SK-N-SH (cell line): ENCODE results near the gene EVC. TPM values are rescaled to one million over a fixed set of nuclear protein-coding genes. Genes with fewer than 3 reads are reported as not detected.
"Not testable (repeated sequence)": the region's sequence is repeated elsewhere in the genome, so short reads cannot be mapped to it uniquely, and the experiment has no call there.

Experiments used
- CTCF ChIA-PET: fragments of 300-600, 350-600 bp; formaldehyde crosslinking; extraction: SDS; loops from one replicate; lab custom pipeline; 2021; lab: Yijun Ruan, JAX
- POLR2A ChIA-PET: fragments of 350-600 bp; sonication (Branson Sonifier 250); formaldehyde crosslinking; extraction: SDS; loops from one replicate; lab custom pipeline; 2020; ENCODE audit warnings: antibody characterized with exemption, inconsistent platforms; lab: Yijun Ruan, JAX
- DNase-seq: peaks from one replicate; pipeline ENCODE4 v3.0.0; 2012
- H2AFZ ChIP-seq: fragments of 200-600 bp; sonication (generic); 2 replicates; pipeline ENCODE4 v1.8.1; 2016; ENCODE audit warnings: antibody characterized with exemption, mild to moderate bottlenecking, low read depth
- H3F3A ChIP-seq: fragments of 200-600 bp; sonication (generic); replicated peaks from 2 replicates; pipeline ENCODE3; 2016; ENCODE audit warnings: antibody characterized with exemption, mild to moderate bottlenecking; ENCODE audit not compliant: insufficient read depth
- H3K27ac ChIP-seq, 2 experiments: fragments of 200-500 bp in 1 of 2; fragments of 200-600 bp in 1 of 2; sonication (Bioruptor generic) in 1 of 2; sonication (generic), shearing (Covaris generic) in 1 of 2; 2 replicates each; pipeline versions ENCODE4 v1.5.1 to v1.6.1; 2014 to 2016; ENCODE audit warnings: low read depth in 2 of 2, inconsistent platforms in 1 of 2, low read length in 1 of 2, mild to moderate bottlenecking in 1 of 2, mixed read lengths in 1 of 2
- H3K27me3 ChIP-seq: fragments of 200-600 bp; sonication (generic), shearing (Covaris generic); 2 replicates; pipeline ENCODE4 v1.6.1; 2016; ENCODE audit warnings: mixed run types; ENCODE audit not compliant: insufficient read depth
- H3K36me3 ChIP-seq, 2 experiments: fragments of 200-500 bp in 1 of 2; fragments of 200-600 bp in 1 of 2; sonication (Bioruptor generic) in 1 of 2; sonication (generic) in 1 of 2; replicated peaks in 1 of 2; 2 replicates each; pipeline versions ENCODE3 to v1.5.1; 2014 to 2016; ENCODE audit warnings: low read length in 1 of 2, mild to moderate bottlenecking in 1 of 2; ENCODE audit not compliant: insufficient read depth in 2 of 2, control insufficient read depth in 1 of 2
- H3K4me1 ChIP-seq, 2 experiments: fragments of 200-500 bp in 1 of 2; fragments of 200-600 bp in 1 of 2; sonication (Bioruptor generic) in 1 of 2; sonication (generic), shearing (Covaris generic) in 1 of 2; 2 replicates each; pipeline versions ENCODE4 v1.5.1 to v1.6.1; 2014 to 2016; ENCODE audit warnings: low read depth in 1 of 2, low read length in 1 of 2, mixed run types in 1 of 2; ENCODE audit not compliant: insufficient read depth in 2 of 2, control insufficient read depth in 1 of 2
- H3K4me2 ChIP-seq: fragments of 200-600 bp; sonication (generic), shearing (Covaris generic); 2 replicates; pipeline ENCODE4 v1.6.1; 2017; ENCODE audit warnings: mixed run types
- H3K4me3 ChIP-seq, 2 experiments: fragments of 200-500 bp in 1 of 2; fragments of 200-600 bp in 1 of 2; sonication (Bioruptor generic) in 1 of 2; sonication (generic), shearing (Covaris generic) in 1 of 2; 2 replicates each; pipeline versions ENCODE4 v1.5.1 to v1.8.1; 2014 to 2016; ENCODE audit warnings: low read depth in 2 of 2, inconsistent platforms in 1 of 2, low read length in 1 of 2, mild to moderate bottlenecking in 1 of 2, mixed read lengths in 1 of 2, moderate library complexity in 1 of 2
- H3K79me2 ChIP-seq: fragments of 200-600 bp; sonication (generic); 2 replicates; pipeline ENCODE4 v1.8.1; 2017; ENCODE audit warnings: mild to moderate bottlenecking; ENCODE audit not compliant: insufficient read depth
- H3K9ac ChIP-seq: fragments of 200-600 bp; sonication (generic); 2 replicates; pipeline ENCODE4 v1.6.1; 2017; ENCODE audit warnings: mixed run types
- H3K9me2 ChIP-seq: fragments of 200-600 bp; sonication (generic); 2 replicates; pipeline ENCODE4 v1.6.1; 2017; ENCODE audit warnings: mixed run types
- H3K9me3 ChIP-seq: fragments of 200-600 bp; sonication (generic); 2 replicates; pipeline ENCODE4 v1.6.1; 2017; ENCODE audit warnings: mixed run types, mild to moderate bottlenecking, moderate library complexity
- H4K20me1 ChIP-seq: fragments of 200-600 bp; sonication (generic); 2 replicates; pipeline ENCODE4 v1.6.1; 2017; ENCODE audit warnings: mild to moderate bottlenecking, mixed run types; ENCODE audit not compliant: insufficient read depth
- ELF1 ChIP-seq: IDR thresholded peaks from 2 replicates; pipeline ENCODE4 v1.4.0; 2012
- FOSL2 ChIP-seq: IDR thresholded peaks from 2 replicates; pipeline ENCODE4 v1.4.0; 2012; ENCODE audit warnings: low read depth, mild to moderate bottlenecking, moderate library complexity, borderline replicate concordance
- FOXJ3 ChIP-seq: sonication (generic); formaldehyde crosslinking; IDR thresholded peaks from 2 replicates; pipeline ENCODE4 v1.5.1; 2020; ENCODE audit warnings: mild to moderate bottlenecking, missing genetic modification reagents
- NFIC ChIP-seq: IDR thresholded peaks from 2 replicates; pipeline ENCODE4 v1.4.0; 2012; ENCODE audit warnings: borderline replicate concordance
- SMC3 ChIP-seq: IDR thresholded peaks from 2 replicates; pipeline ENCODE4 v1.6.1; 2012; ENCODE audit warnings: low read depth, low read length, improper control_type of control experiment
- TAF1 ChIP-seq: IDR thresholded peaks from 2 replicates; pipeline ENCODE4 v1.6.1; 2012; ENCODE audit warnings: low read depth, mild to moderate bottlenecking, low read length, moderate library complexity, borderline replicate concordance
- WGBS: methylation state at CpG from one replicate; pipeline ENCODE4 v1.1.6; 2017; ENCODE audit warnings: low lambda C conversion rate; 5-methylcytosine and 5-hydroxymethylcytosine counted together
- polyA plus RNA-seq, 3 experiments: library from polyadenylated mRNA; depleted of rRNA; stranded (reverse); fragments of >200 nt; gene quantifications; 2 replicates each; pipeline ENCODE4 v1.2.3, GENCODE V29; 2012
- TF ChIP-seq, protein P1 (sequence below): IDR thresholded peaks from 2 replicates; pipeline ENCODE4 v1.4.0; 2012; ENCODE audit warnings: low read depth, borderline replicate concordance
- TF ChIP-seq, protein P2 (sequence below): IDR thresholded peaks from 2 replicates; pipeline ENCODE4 v1.4.0; 2012; ENCODE audit warnings: low read depth
- TF ChIP-seq, protein P3 (sequence below): IDR thresholded peaks from 2 replicates; pipeline ENCODE4 v1.6.1; 2012; ENCODE audit warnings: mild to moderate bottlenecking, low read depth, low read length, moderate library complexity

The EVC gene
- polyA plus RNA-seq, 1 of the 3 experiments (the other 2 are of a cell fraction), result 3.8 TPM

DNA sequence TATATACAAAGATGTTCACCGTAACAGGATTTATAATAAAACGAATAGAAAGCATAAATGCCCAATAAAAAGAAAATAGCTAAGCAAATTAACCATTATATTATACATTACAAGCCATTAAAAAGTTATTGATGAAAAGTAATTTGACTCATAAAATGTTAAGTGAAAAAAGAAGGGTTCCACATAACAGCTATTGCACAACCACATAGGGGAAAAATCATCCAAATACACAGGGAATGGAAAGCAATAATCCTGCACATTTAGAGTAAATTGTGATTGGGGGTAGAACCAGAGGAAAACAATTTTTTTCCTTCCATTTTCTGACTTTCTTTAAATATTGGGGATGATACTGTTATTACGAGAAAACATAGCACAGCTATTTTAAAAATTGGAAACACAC, 143.9 kb downstream of the EVC start:
- no peaks in the 10 kb centered on the region for H3K36me3 ChIP-seq
- no peak overlapping the region for H3K4me2 ChIP-seq
- H3K4me3 ChIP-seq, result no peak overlapping the region
- H3K79me2 ChIP-seq, result no peaks in the 10 kb centered on the region
- no peak overlapping the region for H2AFZ ChIP-seq
- no peaks in the 10 kb centered on the region for H3K9me3 ChIP-seq
- H3K9ac ChIP-seq, result no peak overlapping the region
- TF ChIP-seq NFIC (no peak), FOXJ3 (no peak)
- TF ChIP-seq, all 33 proteins: peak for 0
- no peaks in the 10 kb centered on the region for H3K9me2 ChIP-seq
- H3K27ac ChIP-seq, result no peak overlapping the region
- WGBS, result 34% methylated on average over 3 of the region's 3 CpGs
- H4K20me1 ChIP-seq, result no peaks in the 10 kb centered on the region
- no peaks in the 10 kb centered on the region for H3K4me1 ChIP-seq
- H3K27me3 ChIP-seq, result no peaks in the 10 kb centered on the region
- no peaks in the 10 kb centered on the region for H3F3A ChIP-seq
- POLR2A ChIA-PET, result no interaction called here
- no peak for DNase-seq
- CTCF ChIA-PET, result interaction anchor here (1.3 kb wide), 1 partner anchor 143 kb away, joined by 3 read pairs; no protein-coding TSS in a partner anchor

DNA sequence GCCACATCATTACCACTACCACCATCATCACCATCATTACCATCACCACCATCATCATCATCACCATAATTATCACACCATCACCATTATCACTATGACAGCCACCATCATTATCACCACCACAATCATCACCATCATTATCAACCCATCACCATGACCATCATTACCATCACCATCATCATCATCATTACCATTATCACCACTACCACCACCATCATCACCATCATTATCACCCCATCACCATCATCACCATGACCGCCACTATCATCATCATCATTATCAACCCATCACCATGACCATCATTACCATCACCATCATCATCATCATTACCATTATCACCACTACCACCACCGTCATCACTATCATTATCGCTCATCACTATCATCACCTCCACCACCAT, 145.4 kb downstream of the EVC start:
- H3F3A ChIP-seq, POLR2A ChIA-PET, CTCF ChIA-PET, H2AFZ ChIP-seq, DNase-seq, H3K27ac ChIP-seq, H3K9me3 ChIP-seq, H3K36me3 ChIP-seq, H3K9ac ChIP-seq, H3K27me3 ChIP-seq, H4K20me1 ChIP-seq, H3K79me2 ChIP-seq, H3K9me2 ChIP-seq, H3K4me1 ChIP-seq, H3K4me3 ChIP-seq, H3K4me2 ChIP-seq: not testable (repeated sequence)
- 78% methylated on average over 3 of the region's 3 CpGs for WGBS

DNA sequence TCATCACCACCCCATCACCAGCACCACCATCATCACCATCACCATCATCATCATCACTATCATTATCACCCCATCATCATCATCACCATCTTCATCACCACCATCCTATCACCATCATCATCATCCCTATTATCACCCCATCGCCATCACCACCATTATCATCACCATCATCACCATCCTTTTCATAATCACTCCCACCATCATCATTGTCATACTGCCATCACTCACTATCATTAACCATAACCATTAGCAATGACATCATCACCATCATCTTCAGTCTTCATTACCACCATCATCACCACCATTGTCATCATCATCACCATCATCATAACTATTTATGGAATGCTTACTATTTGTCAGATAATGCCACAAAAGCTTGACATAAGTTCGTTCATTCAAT, 146.2 kb downstream of the EVC start:
- H3K4me3 ChIP-seq, result no peak overlapping the region
- H3K9me3 ChIP-seq, result no peaks in the 10 kb centered on the region
- H3K9ac ChIP-seq, result no peak overlapping the region
- H3F3A ChIP-seq, result no peaks in the 10 kb centered on the region
- TF ChIP-seq TAF1 (no peak), FOSL2 (no peak), ELF1 (no peak), SMC3 (no peak)
- TF ChIP-seq, protein P1, sequence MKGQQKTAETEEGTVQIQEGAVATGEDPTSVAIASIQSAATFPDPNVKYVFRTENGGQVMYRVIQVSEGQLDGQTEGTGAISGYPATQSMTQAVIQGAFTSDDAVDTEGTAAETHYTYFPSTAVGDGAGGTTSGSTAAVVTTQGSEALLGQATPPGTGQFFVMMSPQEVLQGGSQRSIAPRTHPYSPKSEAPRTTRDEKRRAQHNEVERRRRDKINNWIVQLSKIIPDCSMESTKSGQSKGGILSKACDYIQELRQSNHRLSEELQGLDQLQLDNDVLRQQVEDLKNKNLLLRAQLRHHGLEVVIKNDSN, result no peak
- TF ChIP-seq, protein P2, sequence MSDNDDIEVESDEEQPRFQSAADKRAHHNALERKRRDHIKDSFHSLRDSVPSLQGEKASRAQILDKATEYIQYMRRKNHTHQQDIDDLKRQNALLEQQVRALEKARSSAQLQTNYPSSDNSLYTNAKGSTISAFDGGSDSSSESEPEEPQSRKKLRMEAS, result no peak
- TF ChIP-seq, protein P3, sequence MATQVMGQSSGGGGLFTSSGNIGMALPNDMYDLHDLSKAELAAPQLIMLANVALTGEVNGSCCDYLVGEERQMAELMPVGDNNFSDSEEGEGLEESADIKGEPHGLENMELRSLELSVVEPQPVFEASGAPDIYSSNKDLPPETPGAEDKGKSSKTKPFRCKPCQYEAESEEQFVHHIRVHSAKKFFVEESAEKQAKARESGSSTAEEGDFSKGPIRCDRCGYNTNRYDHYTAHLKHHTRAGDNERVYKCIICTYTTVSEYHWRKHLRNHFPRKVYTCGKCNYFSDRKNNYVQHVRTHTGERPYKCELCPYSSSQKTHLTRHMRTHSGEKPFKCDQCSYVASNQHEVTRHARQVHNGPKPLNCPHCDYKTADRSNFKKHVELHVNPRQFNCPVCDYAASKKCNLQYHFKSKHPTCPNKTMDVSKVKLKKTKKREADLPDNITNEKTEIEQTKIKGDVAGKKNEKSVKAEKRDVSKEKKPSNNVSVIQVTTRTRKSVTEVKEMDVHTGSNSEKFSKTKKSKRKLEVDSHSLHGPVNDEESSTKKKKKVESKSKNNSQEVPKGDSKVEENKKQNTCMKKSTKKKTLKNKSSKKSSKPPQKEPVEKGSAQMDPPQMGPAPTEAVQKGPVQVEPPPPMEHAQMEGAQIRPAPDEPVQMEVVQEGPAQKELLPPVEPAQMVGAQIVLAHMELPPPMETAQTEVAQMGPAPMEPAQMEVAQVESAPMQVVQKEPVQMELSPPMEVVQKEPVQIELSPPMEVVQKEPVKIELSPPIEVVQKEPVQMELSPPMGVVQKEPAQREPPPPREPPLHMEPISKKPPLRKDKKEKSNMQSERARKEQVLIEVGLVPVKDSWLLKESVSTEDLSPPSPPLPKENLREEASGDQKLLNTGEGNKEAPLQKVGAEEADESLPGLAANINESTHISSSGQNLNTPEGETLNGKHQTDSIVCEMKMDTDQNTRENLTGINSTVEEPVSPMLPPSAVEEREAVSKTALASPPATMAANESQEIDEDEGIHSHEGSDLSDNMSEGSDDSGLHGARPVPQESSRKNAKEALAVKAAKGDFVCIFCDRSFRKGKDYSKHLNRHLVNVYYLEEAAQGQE, result no peak
- H3K79me2 ChIP-seq, result no peaks in the 10 kb centered on the region
- H3K36me3 ChIP-seq, result no peaks in the 10 kb centered on the region
- no peaks in the 10 kb centered on the region for H4K20me1 ChIP-seq
- no peaks in the 10 kb centered on the region for H3K9me2 ChIP-seq
- H3K4me2 ChIP-seq, result no peak overlapping the region
- POLR2A ChIA-PET, result no interaction called here
- no peak overlapping the region for H3K27ac ChIP-seq
- DNase-seq, result no peak
- no peaks in the 10 kb centered on the region for H3K4me1 ChIP-seq
- no peak overlapping the region for H2AFZ ChIP-seq
- CTCF ChIA-PET, result no interaction called here
- no peaks in the 10 kb centered on the region for H3K27me3 ChIP-seq
- 21% methylated on average over 2 of the region's 2 CpGs for WGBS
